Body of pancreas (tissue), 4 donors: ENCODE data around the gene CFL1. TPM values are rescaled to one million over a fixed set of nuclear protein-coding genes. Genes with fewer than 3 reads are reported as not detected.

Experiments used
- ATAC-seq: fragments of 150-250 bp; one replicate; pipeline ENCODE4 v1.9.1; 2016
- DNase-seq, 4 donors: peaks; one replicate each; pipeline ENCODE4 v3.0.0-alpha.2; 2019
- H3K27ac ChIP-seq, 4 donors: fragments of 200-600 bp; sonication (generic); 1 replicate in 3 of 4; 2 replicates in 1 of 4; pipeline versions ENCODE4 v1.5.1 to v1.6.1; 2016 to 2019; ENCODE audit warnings: mild to moderate bottlenecking in 1 of 4, mixed read lengths in 1 of 4, moderate library complexity in 1 of 4
- H3K27me3 ChIP-seq, 2 donors: fragments of 200-600 bp; sonication (generic); one replicate each; pipeline ENCODE4 v1.6.0; 2016; ENCODE audit warnings: mild to moderate bottlenecking in 1 of 2
- H3K36me3 ChIP-seq, 2 donors: fragments of 200-600 bp; sonication (generic); replicated peaks in 1 of 2; 2 replicates each; pipeline ENCODE4 v1.5.1; 2016; ENCODE audit warnings: low read depth in 2 of 2; ENCODE audit not compliant: insufficient read depth in 1 of 2
- H3K4me1 ChIP-seq: fragments of 200-600 bp; sonication (generic); one replicate; pipeline ENCODE4 v1.6.0; 2016
- H3K4me3 ChIP-seq, 2 donors: fragments of 200-600 bp; sonication (generic); 1 replicate in 1 of 2; 2 replicates in 1 of 2; pipeline ENCODE4 v1.5.1; 2016 to 2019
- H3K9me3 ChIP-seq, 3 donors: fragments of 200-600 bp; sonication (generic); 1 replicate in 2 of 3; 2 replicates in 1 of 3; pipeline ENCODE4 v1.5.1; 2016
- CTCF ChIP-seq, 7 experiments: fragments of 450-650 bp in 4 of 7; fragments of 200-600 bp in 3 of 7; sonication (generic) in 3 of 7; IDR thresholded peaks; one replicate each; pipeline ENCODE4 v1.5.1; 2016 to 2019; ENCODE audit warnings: antibody characterized with exemption in 7 of 7
- POLR2A ChIP-seq, 3 donors: fragments of 450-650 bp; IDR thresholded peaks; one replicate each; pipeline ENCODE4 v1.6.1; 2016; ENCODE audit warnings: antibody characterized with exemption in 3 of 3, mild to moderate bottlenecking in 2 of 3
- WGBS, 2 donors: methylation state at CpG; one replicate each; pipeline ENCODE4 v1.1.5; 2017; 5-methylcytosine and 5-hydroxymethylcytosine counted together
- intact Hi-C: fragments of 100-400 bp; cut with DNase I; formaldehyde crosslinking; loops from one replicate; pipeline ENCODE4 v1.15.1; 2023
- total RNA-seq, 2 donors: library from RNA; depleted of rRNA; stranded (reverse); fragments of >200 nt; gene quantifications; one replicate each; pipeline ENCODE4 v1.1.0, GENCODE V29; 2016

CFL1 gene
- total RNA-seq, 2 donors from 2014 or later = 190 to 412 TPM

GRCh38 chr11:65821107-65821506 is 36.9 kb downstream of the CFL1 start:
- H3K27me3 ChIP-seq = no peaks in the 10 kb centered on the region
- DNase-seq = peak in 2 of 4 donors; percentile 17 to 37
- H3K9me3 ChIP-seq = no peaks in the 10 kb centered on the region
- intact Hi-C loops = loop anchor here (5.0 kb wide), 1 partner anchor 104 kb away; no protein-coding TSS in a partner anchor
- peaks cover 37% of the 10 kb centered on the region for H3K4me1 ChIP-seq
- no peak overlapping the region for H3K4me3 ChIP-seq
- ATAC-seq = no peak
- TF ChIP-seq POLR2A (IDR thresholded peaks at IDR 0.05) (no peak), CTCF (IDR thresholded peaks at IDR 0.05) (no peak)
- 49 to 100% methylated on average over 1 to 8 of the region's 8 CpGs for WGBS, 2 donors
- H3K27ac ChIP-seq = peak overlapping the region in 3 of 4 donors; percentile 25 to 36 (median 29)
- no peaks in the 10 kb centered on the region for H3K36me3 ChIP-seq

DNA sequence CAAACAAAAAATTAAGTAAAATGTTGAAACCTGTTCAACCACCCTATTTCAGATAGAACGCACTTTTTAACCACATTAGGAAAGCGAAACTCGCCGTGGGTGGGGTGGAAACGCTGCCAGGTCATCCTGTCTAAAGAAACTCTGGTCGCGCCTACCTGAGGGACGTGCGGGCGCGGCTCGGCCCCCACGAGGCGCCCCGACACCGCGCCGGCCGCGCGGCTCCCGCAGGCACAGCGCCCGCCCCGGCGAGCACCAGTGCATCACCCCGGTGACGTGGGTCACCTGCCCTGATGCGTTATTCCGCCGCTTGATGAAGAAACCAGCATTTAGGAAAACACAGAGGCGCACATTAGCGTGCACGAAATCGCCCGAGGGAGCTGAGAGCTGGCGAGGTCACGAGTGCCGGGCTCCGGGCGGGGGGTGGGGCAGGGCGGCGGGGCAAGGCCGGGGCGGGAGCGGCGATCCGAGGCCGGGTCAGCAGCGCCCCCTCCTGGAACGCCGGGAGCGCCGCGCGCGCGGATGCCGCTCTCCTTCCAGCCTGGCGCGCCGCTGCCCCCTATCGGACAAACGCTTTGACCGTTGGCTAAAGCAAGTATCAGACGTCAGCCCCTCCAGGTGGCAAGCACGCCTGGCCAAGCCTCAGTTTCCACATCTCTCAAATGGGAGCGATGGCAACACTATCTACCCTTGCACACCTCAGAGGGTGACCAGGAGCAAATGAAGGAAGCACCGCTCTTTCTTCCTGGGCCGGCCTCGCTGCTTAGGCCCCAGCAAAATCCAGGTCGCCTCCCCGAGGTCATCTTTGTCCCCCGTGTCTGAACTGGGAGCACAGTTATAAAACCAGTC is 39.9 kb downstream of the CFL1 start:
- H3K9me3 ChIP-seq = no peaks in the 10 kb centered on the region
- intact Hi-C loops = no loop called here
- DNase-seq (peak; percentile 93 to 97 (median 96)), ATAC-seq (peak; percentile 95)
- no peaks in the 10 kb centered on the region for H3K36me3 ChIP-seq
- TF ChIP-seq CTCF (IDR thresholded peaks at IDR 0.05) = peak; percentile 96 to 100 (median 100)
- no peak for TF ChIP-seq POLR2A (IDR thresholded peaks at IDR 0.05)
- H3K4me3 ChIP-seq = peak overlapping the region in 1 of 2 donors; percentile 33
- H3K27me3 ChIP-seq = no peaks in the 10 kb centered on the region
- peak overlapping the region; percentile 79 to 89 (median 85) for H3K27ac ChIP-seq
- 6 to 10% methylated on average over 33 to 65 of the region's 74 CpGs for WGBS, 2 donors
- peaks cover 32% of the 10 kb centered on the region for H3K4me1 ChIP-seq

GRCh38 chr11:65817312-65817834 is 40.6 kb downstream of the CFL1 start:
- no peaks in the 10 kb centered on the region for H3K36me3 ChIP-seq
- H3K27ac ChIP-seq = peak overlapping the region in 3 of 4 donors; percentile 79 to 89 (median 88)
- H3K9me3 ChIP-seq = no peaks in the 10 kb centered on the region
- no peaks in the 10 kb centered on the region for H3K27me3 ChIP-seq
- ATAC-seq (no peak), DNase-seq (no peak)
- TF ChIP-seq CTCF (IDR thresholded peaks at IDR 0.05) = no peak
- no peak for TF ChIP-seq POLR2A (IDR thresholded peaks at IDR 0.05)
- peak overlapping the region in 1 of 2 donors; percentile 33 for H3K4me3 ChIP-seq
- intact Hi-C loops = no loop called here
- peaks cover 25% of the 10 kb centered on the region for H3K4me1 ChIP-seq
- WGBS, 2 donors = 51 to 58% methylated on average over 5 of the region's 5 CpGs

DNA sequence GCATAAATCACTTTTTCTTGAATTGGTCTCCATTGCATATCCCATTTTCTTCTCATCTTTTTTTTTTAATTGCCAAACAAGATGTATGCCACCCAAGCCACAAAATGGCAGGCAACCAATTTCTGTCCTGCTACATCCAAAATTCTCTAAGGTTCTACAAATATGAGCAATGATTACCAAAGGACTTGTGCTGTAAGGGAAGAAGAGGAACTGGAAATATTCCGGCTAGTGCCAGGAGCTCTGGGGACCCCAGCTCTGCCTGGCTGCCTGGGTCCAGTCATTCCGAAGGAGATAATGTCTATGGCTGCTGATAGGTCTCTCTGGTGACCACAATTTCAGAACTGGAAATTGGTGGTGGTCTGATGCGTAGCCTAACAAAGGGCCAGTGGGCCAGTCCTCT is 41.3 kb downstream of the CFL1 start:
- no peaks in the 10 kb centered on the region for H3K9me3 ChIP-seq
- WGBS, 2 donors = 83 to 93% methylated on average over 1 to 3 of the region's 3 CpGs
- H3K27ac ChIP-seq = no peak overlapping the region
- H3K27me3 ChIP-seq = no peaks in the 10 kb centered on the region
- no peaks in the 10 kb centered on the region for H3K36me3 ChIP-seq
- DNase-seq (no peak), ATAC-seq (no peak)
- intact Hi-C loops = no loop called here
- H3K4me1 ChIP-seq = peaks cover 22% of the 10 kb centered on the region
- TF ChIP-seq POLR2A (IDR thresholded peaks at IDR 0.05) = no peak
- TF ChIP-seq CTCF (IDR thresholded peaks at IDR 0.05) = no peak
- no peak overlapping the region for H3K4me3 ChIP-seq
